Mammary epithelial cell (primary cell): ENCODE data around the gene ELMO3.

Experiments
- CTCF ChIP-seq, 2 donors: IDR thresholded peaks in 1 of 2; conservative IDR thresholded peaks in 1 of 2; 2 replicates each; pipeline ENCODE4 v1.5.1; 2011 to 2012; ENCODE audit warnings: inconsistent platforms in 2 of 2, low read length in 2 of 2, mild to moderate bottlenecking in 2 of 2, control low read depth in 1 of 2, low read depth in 1 of 2; ENCODE audit not compliant: insufficient read depth in 1 of 2; ENCODE audit errors: extremely low read depth in 1 of 2
- EZH2 ChIP-seq: IDR thresholded peaks from 2 replicates; pipeline ENCODE4 v1.6.1; 2012; ENCODE audit warnings: low read length, inconsistent platforms, borderline replicate concordance

GRCh38 chr16:67174706-67175231, 24.2 kb upstream of the ELMO3 start:
- no peak for TF ChIP-seq CTCF (conservative IDR thresholded peaks at IDR 0.05 in 1 of 2, IDR thresholded peaks at IDR 0.05 in 1 of 2; ENCODE audit: extremely low read depth in 1 of 2, insufficient read depth in 1 of 2, low read depth in 1 of 2, low read length in 2 of 2)
- TF ChIP-seq EZH2: no peak
